GM21360 (cell line): ENCODE measurements around the gene SORCS3.

ENCODE experiments used
- ATAC-seq: cut with Tn5 transposase; IDR thresholded peaks from one replicate; pipeline ENCODE4 v1.9.1; 2021; ENCODE audit warnings: mild to moderate bottlenecking, moderate library complexity; ENCODE audit not compliant: unreplicated experiment

The SORCS3 gene

DNA sequence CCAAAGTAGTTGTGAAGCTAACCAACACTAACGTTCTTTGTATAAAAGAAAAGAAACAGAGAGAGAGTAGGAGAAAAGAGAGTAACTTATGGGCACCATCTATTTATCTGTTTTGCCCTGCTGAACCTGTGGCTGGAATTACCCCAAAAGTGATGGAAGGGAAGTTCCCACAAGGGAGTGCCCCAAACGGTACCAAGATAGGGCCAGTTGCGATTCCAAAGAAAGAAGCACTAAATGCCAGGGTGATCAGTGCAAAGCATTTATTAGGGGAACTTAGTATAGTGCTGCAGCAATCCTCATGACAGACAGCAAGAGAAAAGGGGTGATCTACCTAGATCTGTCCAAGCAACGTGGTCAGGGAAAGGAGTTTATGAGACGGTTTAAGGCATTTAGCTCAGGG lies 190.2 kb downstream of the SORCS3 start:
- ATAC-seq, result no peak

GRCh38 chr10:104834580-104834979 lies 193.5 kb downstream of the SORCS3 start:
- no peak for ATAC-seq

GRCh38 chr10:104835422-104835821 lies 194.3 kb downstream of the SORCS3 start:
- peak; percentile 60 for ATAC-seq

GRCh38 chr10:104842704-104843103 lies 201.6 kb downstream of the SORCS3 start:
- no peak for ATAC-seq

- ATAC-seq, result no peak
Measured at GRCh38 chr10:104844073-104844472, 203.0 kb downstream of the SORCS3 start.

DNA sequence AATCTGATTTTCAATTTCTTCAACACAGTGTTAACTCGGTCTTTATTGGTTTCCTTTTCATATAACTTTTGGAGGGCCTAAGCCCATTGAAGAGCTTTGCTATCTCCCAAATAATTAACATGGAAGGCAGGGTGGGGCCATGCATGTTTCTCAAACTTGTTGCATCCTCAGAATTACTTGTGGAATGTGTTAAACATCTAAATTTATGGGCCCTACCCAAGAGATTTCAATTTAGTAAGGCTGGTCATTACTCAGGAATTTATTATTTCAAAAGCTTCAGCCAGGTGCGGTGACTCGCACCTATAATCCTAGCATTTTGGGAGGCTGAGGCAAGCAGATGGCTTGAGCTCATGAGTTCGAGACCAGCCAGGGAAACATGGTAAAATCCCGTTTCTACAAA lies 208.9 kb downstream of the SORCS3 start:
- ATAC-seq, result no peak

DNA sequence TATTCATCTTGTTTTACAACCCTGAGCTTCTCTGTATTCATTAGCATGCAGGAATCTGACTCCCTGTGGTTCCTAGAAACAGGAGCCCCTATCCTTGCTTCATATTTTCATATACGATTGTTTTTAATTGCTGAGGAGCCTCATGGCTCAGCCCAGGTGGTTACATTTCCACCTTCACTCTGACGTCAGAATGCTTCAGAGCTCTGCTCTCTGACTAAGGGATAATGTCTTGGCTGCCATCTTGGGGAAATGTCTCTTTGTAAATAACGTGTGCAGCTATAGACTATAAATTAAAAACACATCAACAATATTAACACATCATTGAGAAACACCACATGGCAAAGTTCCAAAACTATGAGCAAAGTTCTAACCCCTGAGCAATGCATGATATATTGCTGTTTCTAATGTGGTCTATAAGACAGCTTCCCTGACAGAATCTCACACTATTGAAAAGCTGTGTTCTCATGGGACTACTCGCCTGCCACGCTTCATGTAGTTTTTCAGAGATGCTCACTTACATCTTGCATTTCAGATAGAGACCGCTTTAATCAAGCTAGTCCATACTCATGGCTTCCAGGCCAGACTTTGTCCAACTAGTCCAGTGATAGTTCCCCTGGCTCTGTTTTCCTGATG lies 227.0 kb downstream of the SORCS3 start:
- ATAC-seq, result no peak

DNA sequence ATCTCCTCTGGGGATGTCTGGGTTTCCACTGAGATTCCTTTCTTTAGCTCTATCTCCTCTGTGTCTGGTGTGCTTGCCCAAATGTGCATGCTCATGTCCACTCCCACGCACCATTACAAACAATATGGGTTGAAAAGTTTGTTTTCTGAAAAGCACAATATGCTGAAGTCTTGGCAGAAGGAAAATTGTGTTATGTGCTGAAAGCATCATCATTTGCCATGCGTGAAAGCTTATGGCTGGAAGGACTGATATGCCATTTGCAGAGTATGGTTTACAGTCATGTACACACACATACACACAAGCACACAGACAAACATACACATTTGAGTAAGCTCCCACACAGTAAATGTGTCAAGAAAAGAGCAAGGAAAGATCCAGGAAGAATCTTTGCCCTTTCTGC lies 231.6 kb downstream of the SORCS3 start:
- no peak for ATAC-seq

DNA sequence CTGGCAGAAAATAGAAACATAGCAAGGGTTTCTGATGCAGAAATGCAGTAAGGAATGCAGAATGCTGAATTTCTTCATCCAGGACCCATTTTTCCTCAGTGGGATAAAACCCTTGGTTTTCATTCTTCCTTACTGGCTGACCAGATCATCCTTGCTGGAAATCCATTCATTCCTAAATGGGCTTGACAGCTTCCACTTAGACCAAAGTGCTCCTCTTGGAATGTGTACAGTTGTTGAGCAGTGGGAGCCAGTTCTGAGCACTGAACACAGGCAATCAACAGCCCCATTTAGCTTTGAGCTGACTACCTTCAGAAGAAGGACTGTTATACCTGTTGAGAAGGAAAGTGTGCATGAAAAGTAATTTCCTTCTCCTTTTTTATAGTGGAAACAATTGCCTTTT lies 232.1 kb downstream of the SORCS3 start:
- ATAC-seq, result no peak

DNA sequence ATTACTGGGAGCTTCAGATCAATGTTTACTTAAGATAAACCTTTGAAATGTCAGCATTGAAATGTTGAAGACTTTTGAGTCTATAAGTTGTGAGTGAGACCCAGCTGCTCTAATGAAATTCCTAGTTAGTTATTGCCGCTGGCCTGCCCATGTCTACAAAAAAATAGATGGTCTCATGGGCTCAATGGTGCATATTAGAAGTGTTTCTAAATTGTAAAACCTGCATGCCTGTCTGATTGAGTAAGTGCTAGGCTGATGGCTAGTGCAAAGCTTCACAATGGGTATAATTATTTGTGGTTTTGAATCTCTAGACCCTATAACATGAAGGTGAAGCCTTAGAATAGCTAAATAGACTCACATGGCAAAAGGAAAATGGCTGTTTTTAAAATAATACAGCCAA lies 234.5 kb downstream of the SORCS3 start:
- no peak for ATAC-seq

- ATAC-seq, result no peak
Measured at GRCh38 chr10:104880624-104881398, 239.7 kb downstream of the SORCS3 start.

GRCh38 chr10:104881740-104882139 lies 240.7 kb downstream of the SORCS3 start:
- ATAC-seq, result no peak

- peak; percentile 83 for ATAC-seq
Measured at GRCh38 chr10:104892879-104893617, 252.0 kb downstream of the SORCS3 start.

DNA sequence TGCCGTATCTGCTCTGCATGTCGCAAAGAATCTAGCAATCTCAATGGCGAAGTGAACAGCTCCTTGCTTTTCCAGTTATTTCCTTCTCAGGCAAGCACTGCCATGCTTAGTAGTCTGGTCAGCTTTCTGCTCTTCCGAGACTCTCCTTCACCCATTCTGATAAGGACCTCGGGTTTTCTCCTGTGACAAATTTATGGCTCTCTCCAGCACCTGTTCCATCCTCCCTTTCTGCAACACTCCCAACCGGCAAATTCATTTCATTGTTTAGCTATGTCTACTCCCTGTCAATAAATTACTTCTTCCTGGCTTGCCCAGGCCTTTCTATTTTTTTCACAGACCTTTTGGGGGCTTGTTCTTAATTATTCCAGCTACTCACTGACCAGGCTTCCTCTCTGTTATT lies 252.6 kb downstream of the SORCS3 start:
- ATAC-seq, result no peak

GRCh38 chr10:104894681-104895080 lies 253.6 kb downstream of the SORCS3 start:
- ATAC-seq, result no peak

- ATAC-seq, result no peak
Measured at GRCh38 chr10:104895541-104895940, 254.5 kb downstream of the SORCS3 start.

DNA sequence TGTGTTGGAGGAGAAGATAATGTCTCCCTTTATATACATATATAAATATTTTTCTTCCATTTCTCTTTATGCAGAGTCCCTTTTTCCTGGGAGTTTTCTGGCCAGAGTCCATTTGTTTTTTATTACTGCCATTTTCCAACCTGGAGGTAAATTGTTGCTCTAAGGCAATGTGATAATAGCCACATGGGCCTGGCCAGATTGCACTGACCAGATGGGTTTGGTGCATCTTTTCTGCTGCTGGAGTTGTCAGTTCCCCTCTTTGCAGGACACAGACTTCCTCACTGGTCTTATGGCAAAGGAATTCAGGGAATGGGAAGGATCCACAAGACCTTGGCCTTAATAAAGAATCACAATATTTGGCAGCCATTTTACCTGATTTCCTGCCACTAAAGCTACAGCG lies 254.9 kb downstream of the SORCS3 start:
- no peak for ATAC-seq

- ATAC-seq, result no peak
Measured at GRCh38 chr10:104897696-104898095, 256.6 kb downstream of the SORCS3 start.

DNA sequence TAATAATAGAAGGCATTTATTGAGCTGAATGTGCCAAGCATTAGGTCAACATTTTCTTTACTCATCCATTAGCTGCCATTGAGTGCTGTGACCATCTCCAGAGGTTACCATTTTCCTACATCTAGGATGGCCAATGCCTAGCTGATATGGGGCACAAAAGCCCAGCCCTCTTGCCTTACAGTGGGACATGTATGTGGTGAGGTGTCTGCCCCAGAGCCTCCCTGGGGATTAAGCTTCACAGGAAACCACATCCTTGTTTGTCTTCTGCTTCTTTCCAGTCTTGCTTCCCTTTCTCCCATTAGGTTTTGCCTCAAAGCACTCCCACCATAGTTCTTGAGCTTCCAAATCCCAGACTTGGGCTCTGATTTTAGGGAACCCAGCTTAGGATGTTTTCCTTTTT lies 258.7 kb downstream of the SORCS3 start:
- ATAC-seq, result no peak

DNA sequence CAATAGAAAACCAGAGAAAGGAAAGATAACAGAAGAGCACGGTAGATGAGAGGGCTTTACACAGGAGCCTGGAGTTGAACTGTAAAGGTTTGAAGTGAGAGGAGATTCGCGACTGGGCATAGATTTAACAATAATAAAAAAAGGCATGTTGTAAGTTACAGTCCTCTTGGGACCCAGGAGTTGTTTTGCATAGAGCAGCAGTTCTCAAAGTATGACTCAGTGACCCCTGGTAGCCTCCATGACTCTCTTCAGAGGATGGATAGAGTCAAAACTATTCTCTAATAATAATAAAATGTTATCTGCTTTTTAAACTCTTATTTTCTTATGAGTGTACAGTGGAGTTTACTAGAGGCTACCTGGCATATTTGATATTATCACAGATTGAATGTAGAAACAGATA lies 262.3 kb downstream of the SORCS3 start:
- no peak for ATAC-seq

DNA sequence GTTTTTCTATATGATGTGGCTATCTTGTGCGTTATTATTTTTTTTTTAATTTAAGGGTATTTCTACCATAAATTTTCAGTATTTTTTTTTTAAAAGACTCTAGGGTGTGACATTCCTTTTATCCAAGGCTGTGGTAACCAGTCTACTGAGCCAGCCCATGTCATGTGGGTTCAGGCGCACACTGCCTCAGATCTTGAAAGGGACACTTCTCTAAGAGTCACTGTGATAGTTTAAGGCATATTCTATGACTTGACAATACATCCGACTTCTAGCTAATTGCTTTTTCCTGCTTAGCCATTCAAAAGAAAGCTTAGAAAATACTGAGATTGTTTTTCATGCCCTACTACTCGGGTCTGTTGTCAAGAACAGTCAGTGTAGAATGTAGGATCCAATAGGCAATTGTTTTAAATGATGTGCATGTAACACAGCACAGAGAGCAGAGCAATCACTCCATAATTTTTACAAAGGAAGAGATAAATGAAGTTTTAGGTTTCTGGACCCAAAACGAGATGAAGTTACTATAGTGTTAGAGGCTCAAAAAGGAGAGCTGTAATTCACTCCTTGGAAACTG lies 263.7 kb downstream of the SORCS3 start:
- ATAC-seq, result no peak

DNA sequence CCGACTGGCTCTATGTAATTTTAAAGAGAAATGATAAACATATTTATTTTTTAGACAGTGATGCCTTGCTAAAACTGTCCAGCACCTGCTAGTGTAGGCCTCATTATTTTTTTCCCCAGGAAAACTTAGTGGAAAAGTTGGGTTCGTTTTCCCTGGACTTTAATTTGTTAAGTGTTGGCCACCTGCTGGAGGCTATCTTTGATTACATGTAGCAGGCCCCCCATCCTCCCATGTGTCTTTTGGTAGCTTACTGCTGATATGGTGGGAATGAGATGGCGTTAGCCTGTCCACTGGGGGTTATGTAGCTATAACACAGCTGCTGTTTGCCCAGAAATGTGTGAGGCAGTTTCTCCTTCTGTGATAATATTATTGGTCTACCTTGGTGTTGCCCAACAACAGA lies 265.0 kb downstream of the SORCS3 start:
- ATAC-seq, result no peak
